ENCODE measurements around the gene PCDHGA6. TPM values are rescaled to one million over a fixed set of nuclear protein-coding genes. Genes with fewer than 3 reads are reported as not detected.
A peak's percentile ranks its signal among the peaks of the same experiment; 100 is the strongest.

The PCDHGA6 gene
- under 1 TPM; 0.20 to 0.75 (median 0.21) TPM for total RNA-seq
- total RNA-seq (2013), result 0.77 TPM

DNA sequence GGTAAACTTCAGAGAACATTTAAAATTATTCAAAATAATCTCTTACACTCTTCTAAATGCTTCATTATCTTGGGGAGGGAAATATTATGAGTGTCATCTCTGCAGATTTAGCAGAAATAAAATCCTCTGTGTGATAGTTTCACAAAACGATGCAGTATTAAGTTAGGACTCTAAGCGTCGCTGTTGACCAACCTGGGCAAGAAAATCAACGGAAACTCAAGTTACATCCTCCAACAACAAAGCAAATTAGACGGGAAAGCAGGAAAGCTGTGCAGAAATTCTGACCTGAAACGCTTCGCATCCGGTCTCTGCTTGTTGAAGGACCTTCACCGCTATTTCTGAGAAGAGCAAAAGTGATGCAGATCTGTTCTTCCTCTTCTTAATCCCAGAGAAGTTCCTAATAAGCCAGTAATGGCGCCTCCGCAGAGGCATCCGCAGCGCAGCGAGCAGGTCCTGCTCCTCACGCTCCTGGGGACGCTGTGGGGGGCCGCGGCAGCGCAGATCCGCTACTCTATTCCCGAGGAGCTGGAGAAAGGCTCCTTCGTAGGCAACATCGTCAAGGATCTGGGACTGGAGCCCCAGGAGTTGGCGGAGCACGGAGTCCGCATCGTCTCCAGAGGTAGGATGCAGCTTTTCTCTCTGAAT, at the start of gene PCDHGA6:
Gene PCDHGA6 (plus strand): TSS at position 219 of the 645 bp plus-strand sequence. CDS start 193 bp downstream, at position 412.
- Mint-ChIP-seq H3K27me3 (ENCODE audit: low read depth in 2 of 2) (peaks cover 46 to 62% of the 10 kb centered on the region in 2 donors), H3K4me1 (peaks cover 4 to 7% of the 10 kb centered on the region in 2 donors), H3K36me3 (no peaks in the 10 kb centered on the region), H3K9me3 (no peaks in the 10 kb centered on the region), H3K27ac (no peak within 1 kb of the TSS), H3K4me3 (peak within 1 kb of the TSS; percentile 7)
- 28% methylated on average over 27 of the region's 27 CpGs for WGBS (ENCODE audit: insufficient coverage)
- H3K9me3 ChIP-seq (ENCODE audit: control insufficient read depth, insufficient read depth, low read length), result peaks cover 42% of the 10 kb centered on the region
- ATAC-seq (no peak), DNase-seq (peak in 1 of 2 donors; percentile 28)
- H3K27me3 ChIP-seq (ENCODE audit: control insufficient read depth, insufficient read depth, low read length), result peaks cover 44% of the 10 kb centered on the region
- intact Hi-C loops (cut with micrococcal nuclease), result no loop called here
- H3K4me3 ChIP-seq (ENCODE audit: low read length), result no peak within 1 kb of the TSS
- no peak within 1 kb of the TSS for H3K27ac ChIP-seq (ENCODE audit: low read length)
- TF ChIP-seq, protein P1, sequence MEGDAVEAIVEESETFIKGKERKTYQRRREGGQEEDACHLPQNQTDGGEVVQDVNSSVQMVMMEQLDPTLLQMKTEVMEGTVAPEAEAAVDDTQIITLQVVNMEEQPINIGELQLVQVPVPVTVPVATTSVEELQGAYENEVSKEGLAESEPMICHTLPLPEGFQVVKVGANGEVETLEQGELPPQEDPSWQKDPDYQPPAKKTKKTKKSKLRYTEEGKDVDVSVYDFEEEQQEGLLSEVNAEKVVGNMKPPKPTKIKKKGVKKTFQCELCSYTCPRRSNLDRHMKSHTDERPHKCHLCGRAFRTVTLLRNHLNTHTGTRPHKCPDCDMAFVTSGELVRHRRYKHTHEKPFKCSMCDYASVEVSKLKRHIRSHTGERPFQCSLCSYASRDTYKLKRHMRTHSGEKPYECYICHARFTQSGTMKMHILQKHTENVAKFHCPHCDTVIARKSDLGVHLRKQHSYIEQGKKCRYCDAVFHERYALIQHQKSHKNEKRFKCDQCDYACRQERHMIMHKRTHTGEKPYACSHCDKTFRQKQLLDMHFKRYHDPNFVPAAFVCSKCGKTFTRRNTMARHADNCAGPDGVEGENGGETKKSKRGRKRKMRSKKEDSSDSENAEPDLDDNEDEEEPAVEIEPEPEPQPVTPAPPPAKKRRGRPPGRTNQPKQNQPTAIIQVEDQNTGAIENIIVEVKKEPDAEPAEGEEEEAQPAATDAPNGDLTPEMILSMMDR (IDR thresholded peaks at IDR 0.05), result no peak
- no peaks in the 10 kb centered on the region for H3K36me3 ChIP-seq (ENCODE audit: control insufficient read depth, insufficient read depth, low read length)
- H3K4me1 ChIP-seq (ENCODE audit: control insufficient read depth, insufficient read depth, low read length), result no peaks in the 10 kb centered on the region

DNA sequence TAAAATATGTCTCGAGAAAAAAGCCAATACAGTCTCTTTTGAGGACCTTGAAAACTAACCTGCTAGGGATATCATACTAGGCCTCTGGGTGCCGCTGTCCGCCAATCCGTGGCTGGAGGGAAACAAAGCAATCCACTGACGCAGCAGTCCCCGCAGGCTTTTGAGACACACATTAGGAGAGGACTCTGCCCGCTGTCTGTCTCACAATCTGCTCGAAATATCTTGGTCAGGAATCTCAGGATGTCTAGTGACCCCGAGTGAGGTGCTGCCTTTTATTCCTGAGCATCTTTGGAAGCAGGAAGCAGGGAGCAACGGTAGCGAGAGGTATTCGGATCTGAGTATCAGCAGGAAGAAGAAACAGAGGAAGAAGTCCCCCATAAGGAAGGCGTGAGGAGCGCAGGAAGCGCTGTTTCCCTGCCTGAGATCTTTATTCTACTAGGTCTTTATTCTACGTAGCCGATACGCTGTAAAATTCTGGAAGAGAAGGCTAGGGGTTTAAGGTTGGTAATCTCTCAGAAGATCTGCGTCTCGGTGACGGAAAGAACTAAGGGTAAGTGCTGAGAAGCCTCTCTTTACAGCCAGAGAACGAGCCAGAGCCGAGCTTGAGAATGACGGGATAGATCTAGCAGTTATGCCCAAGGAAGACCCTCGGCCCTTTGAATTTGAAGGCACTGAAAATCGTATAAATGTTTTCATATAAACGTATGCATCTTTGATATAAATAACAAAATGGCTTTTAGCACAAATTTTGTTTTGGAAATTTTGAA, 47.4 kb upstream of the PCDHGA6 start:
- peak overlapping the region; percentile 32 for H3K4me3 ChIP-seq (ENCODE audit: low read length)
- H3K4me1 ChIP-seq (ENCODE audit: control insufficient read depth, insufficient read depth, low read length), result peaks cover 8% of the 10 kb centered on the region
- peaks cover 3% of the 10 kb centered on the region for H3K9me3 ChIP-seq (ENCODE audit: control insufficient read depth, insufficient read depth, low read length)
- Mint-ChIP-seq H3K27me3 (ENCODE audit: low read depth in 2 of 2) (peaks cover 35 to 60% of the 10 kb centered on the region in 2 donors), H3K36me3 (peaks cover 18% of the 10 kb centered on the region), H3K4me1 (peaks cover 7 to 8% of the 10 kb centered on the region in 2 donors), H3K27ac (peak overlapping the region in 1 of 2 donors; percentile 92), H3K4me3 (peak overlapping the region; percentile 92), H3K9me3 (no peaks in the 10 kb centered on the region)
- DNase-seq, result peak; percentile 52 to 81
- peak; percentile 64 to 94 (median 85) for ATAC-seq
- TF ChIP-seq, protein P1 (IDR thresholded peaks at IDR 0.05), result peak; percentile 67
- no peaks in the 10 kb centered on the region for H3K36me3 ChIP-seq (ENCODE audit: control insufficient read depth, insufficient read depth, low read length)
- WGBS (ENCODE audit: insufficient coverage), result 19% methylated on average over 26 of the region's 27 CpGs
- H3K27me3 ChIP-seq (ENCODE audit: control insufficient read depth, insufficient read depth, low read length), result peaks cover 15% of the 10 kb centered on the region
- peak overlapping the region; percentile 22 for H3K27ac ChIP-seq (ENCODE audit: low read length)
- intact Hi-C loops (cut with micrococcal nuclease), result loop anchor here (1.0 to 5.0 kb wide), 2 partner anchors 186 to 198 kb away; no protein-coding TSS in a partner anchor

DNA sequence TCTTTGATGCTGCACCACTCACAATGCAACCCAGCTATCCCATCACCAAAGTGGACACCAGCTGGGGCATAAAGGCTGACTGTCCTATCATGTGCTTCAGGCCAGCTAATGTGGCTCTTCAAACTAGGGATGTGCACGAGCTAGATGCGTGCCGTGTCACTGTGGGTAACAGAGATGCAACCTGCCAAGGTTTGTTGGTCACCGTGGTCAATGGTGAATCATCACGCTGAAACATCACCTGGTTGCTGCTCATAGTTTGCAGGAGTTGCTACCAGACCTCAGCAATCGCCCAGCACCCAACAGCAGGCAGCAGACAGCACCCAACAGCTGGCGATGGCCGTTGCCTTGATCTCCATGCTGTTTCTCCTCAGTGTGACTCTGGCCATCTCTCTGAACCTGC, 45.5 kb upstream of the PCDHGA6 start:
- no peak overlapping the region for H3K4me3 ChIP-seq (ENCODE audit: low read length)
- Mint-ChIP-seq H3K27me3 (ENCODE audit: low read depth in 2 of 2) (peaks cover 46 to 79% of the 10 kb centered on the region in 2 donors), H3K27ac (no peak overlapping the region), H3K9me3 (no peaks in the 10 kb centered on the region), H3K36me3 (peaks cover 6% of the 10 kb centered on the region), H3K4me3 (no peak overlapping the region), H3K4me1 (peaks cover 7 to 8% of the 10 kb centered on the region in 2 donors)
- peaks cover 13% of the 10 kb centered on the region for H3K9me3 ChIP-seq (ENCODE audit: control insufficient read depth, insufficient read depth, low read length)
- intact Hi-C loops (cut with micrococcal nuclease), result loop anchor here (5.0 kb wide), 1 partner anchor 184 kb away; no protein-coding TSS in a partner anchor
- no peak for DNase-seq
- H3K36me3 ChIP-seq (ENCODE audit: control insufficient read depth, insufficient read depth, low read length), result no peaks in the 10 kb centered on the region
- no peak overlapping the region for H3K27ac ChIP-seq (ENCODE audit: low read length)
- peaks cover 29% of the 10 kb centered on the region for H3K27me3 ChIP-seq (ENCODE audit: control insufficient read depth, insufficient read depth, low read length)
- peaks cover 5% of the 10 kb centered on the region for H3K4me1 ChIP-seq (ENCODE audit: control insufficient read depth, insufficient read depth, low read length)
- no peak for ATAC-seq
- TF ChIP-seq, protein P1 (IDR thresholded peaks at IDR 0.05), result no peak
- 77% methylated on average over 8 of the region's 8 CpGs for WGBS (ENCODE audit: insufficient coverage)
